HG03354 (cell line): Measurements from ENCODE around the gene ADGRG1.

Source experiments
- ATAC-seq: cut with Tn5 transposase; IDR thresholded peaks from one replicate; pipeline ENCODE4 v1.9.1; 2021; ENCODE audit warnings: mild to moderate bottlenecking; ENCODE audit not compliant: unreplicated experiment, poor library complexity, severe bottlenecking

The ADGRG1 gene

DNA sequence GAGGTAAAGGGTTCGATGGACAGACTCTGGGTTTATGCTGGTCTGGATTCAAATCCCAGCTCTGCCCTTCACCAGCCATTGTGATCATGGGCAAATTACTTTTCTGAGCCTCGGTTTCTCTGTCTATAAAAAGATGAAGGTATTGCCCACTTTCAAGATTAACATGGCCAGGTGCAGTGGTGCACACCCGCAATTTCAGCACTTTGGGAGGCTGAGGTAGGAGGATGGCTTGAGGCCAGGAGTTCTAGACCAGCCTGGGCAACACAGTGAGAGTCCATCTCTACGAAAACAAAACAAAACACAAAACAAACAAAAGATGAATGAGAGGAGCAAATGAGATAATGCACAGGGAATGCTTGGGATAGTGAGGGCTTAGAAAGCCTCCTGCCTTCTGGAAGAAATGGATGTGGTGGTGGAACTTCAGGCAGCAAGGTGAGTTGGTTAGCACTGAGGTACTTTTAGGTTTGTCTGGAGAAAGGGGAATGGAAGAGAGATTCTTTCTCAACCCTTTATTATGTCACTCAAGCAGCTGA, 48.2 kb downstream of the ADGRG1 start:
- no peak for ATAC-seq

DNA sequence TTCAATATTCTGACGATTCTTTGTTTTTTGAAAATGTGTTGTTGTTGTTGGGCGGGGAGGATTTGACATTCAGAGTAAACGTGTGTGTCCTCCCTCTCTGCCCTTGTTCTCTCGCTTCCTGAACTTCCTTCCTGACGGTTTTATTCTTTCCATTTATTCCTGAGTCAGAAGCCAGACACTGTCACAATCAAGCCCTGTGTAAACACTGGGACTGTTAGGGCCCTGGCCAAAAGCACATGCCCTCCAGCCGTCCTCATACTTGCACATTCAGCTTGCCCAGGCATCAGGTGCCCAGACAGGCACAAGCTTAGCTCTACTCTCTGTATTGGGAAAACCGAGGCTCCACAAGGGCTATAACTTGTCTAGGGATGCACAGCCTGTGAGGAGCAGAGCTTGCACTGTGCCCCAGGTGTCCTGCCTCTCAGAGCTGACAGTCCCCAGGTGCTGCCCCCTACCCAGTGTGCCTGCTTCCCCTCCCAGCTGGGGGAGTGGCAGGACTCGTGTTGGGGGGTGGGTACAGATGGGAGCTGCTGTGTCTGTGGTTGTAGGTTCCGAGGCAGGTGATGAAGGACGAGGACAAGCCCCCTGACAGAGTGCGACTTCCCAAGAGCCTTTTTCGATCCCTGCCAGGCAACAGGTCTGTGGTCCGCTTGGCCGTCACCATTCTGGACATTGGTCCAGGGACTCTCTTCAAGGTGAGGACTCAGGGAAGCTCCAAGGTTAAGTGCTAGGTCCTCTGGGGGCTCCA, 49.4 kb downstream of the ADGRG1 start:
- no peak for ATAC-seq

DNA sequence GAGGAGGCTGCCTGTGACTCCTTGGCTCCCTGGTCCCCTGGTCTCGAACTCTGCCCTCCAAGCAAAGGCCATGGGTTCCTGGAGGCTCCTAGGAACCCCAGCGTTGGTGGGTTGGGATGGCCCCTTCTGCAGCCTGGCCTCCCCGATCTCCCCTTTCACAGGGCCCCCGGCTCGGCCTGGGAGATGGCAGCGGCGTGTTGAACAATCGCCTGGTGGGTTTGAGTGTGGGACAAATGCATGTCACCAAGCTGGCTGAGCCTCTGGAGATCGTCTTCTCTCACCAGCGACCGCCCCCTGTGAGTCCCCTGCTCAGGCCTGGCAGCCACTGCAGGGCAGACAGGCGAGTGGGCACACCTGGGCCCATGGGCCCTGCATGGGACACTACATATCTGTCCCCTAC, 50.6 kb downstream of the ADGRG1 start:
- no peak for ATAC-seq

- no peak for ATAC-seq
Observed at GRCh38 chr16:57679767-57680482, 51.5 kb downstream of the ADGRG1 start.

DNA sequence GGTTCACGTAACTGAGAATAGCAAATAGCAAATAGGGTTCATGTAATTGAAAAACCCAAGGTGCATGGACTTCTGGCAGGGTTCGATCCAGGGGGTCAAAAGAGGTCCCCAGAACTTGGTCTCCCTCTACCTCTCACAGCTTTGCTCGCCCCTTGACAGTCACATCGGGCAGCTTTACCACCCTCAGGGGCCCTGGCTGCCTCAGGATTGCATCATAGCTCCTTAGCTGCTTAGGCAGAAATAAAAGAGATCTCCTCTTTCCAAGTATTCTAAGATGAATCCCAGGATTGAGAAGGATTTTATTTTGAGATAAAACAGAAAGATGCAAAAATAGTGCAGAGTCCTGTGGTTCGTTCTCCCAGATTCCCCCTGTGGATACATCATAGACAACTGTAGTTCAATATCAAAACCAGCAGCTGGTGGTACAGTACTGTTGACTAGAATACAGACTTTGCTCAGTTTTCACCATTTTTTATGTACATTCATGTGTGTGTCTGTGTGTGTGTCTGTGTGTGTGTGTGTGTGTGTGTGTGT, 52.5 kb downstream of the ADGRG1 start:
- ATAC-seq: no peak

GRCh38 chr16:57681950-57682728, 53.7 kb downstream of the ADGRG1 start:
- no peak for ATAC-seq

GRCh38 chr16:57682809-57683635, 54.6 kb downstream of the ADGRG1 start:
- ATAC-seq: no peak

DNA sequence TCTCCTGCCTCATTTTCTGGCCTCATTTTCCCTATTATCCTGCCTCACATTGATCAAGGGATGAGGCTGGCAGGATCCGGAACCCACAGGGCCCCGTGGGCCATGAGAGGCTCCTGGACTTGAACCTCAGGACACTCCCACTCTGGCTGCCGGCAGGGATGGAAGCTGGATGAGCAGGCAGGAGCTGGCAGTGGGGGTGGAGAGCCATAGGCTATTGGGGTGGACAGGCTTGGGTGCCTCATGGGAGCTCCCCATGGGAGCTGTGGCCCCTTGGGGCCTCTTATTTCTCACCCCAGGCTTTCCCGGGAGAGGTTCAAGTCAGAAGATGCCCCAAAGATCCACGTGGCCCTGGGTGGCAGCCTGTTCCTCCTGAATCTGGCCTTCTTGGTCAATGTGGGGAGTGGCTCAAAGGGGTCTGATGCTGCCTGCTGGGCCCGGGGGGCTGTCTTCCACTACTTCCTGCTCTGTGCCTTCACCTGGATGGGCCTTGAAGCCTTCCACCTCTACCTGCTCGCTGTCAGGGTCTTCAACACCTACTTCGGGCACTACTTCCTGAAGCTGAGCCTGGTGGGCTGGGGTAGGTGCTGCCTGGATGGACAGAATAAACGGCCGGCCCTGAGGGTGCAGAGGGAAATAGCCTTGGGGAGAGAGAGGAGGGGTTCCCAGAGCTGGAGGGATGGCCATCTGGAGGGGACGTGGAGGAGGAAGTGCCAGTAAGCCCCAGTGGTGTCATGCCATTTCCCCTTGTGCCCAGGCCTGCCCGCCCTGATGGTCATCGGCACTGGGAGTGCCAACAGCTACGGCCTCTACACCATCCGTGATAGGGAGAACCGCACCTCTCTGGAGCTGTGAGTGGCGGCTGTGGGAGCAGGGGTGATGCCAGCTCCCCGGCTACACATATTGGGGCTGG, 55.5 kb downstream of the ADGRG1 start:
- no peak for ATAC-seq

DNA sequence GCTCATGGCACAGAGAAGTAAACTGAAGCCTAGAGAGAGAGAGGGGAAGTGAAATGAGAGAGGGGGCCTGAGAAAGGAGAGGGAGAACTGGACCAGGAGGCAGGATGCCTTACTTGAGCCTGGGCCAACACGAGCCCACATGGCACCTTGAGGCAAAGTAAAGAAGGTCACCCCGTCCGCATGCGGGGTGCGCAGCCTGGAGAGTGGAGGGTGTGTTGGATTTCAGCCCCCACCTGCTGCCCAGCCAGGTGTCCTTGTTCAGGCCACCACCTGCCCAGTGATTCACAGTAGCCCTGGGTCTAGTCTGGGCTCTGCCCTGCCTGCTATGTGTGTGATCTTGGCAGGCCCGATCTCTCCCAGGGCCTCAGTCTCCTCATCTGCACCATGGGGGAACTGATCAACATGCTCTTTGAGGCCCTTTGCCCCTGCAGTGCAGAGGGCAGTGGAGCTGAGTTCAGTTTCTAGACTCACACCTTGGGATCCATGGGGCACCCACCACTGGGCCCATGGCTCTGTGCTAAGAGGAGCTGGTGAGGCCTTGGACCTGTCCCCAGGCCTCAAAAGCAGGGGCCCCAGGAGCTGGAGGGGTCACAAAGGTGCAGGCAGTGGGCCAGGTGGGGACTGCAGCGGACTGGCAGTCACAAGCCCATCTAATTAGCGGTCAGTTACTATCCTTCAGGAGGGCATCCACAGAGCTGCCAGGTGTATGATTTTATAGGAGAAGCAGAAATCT, 56.4 kb downstream of the ADGRG1 start:
- ATAC-seq: no peak

DNA sequence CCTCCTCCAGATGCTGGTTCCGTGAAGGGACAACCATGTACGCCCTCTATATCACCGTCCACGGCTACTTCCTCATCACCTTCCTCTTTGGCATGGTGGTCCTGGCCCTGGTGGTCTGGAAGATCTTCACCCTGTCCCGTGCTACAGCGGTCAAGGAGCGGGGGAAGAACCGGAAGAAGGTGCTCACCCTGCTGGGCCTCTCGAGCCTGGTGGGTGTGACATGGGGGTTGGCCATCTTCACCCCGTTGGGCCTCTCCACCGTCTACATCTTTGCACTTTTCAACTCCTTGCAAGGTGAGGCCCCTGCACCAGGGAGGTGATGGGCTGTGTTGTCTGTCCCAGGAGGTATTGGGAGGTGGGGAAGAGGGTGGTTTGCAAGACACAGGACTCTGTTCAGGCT, 57.2 kb downstream of the ADGRG1 start:
- ATAC-seq: no peak

DNA sequence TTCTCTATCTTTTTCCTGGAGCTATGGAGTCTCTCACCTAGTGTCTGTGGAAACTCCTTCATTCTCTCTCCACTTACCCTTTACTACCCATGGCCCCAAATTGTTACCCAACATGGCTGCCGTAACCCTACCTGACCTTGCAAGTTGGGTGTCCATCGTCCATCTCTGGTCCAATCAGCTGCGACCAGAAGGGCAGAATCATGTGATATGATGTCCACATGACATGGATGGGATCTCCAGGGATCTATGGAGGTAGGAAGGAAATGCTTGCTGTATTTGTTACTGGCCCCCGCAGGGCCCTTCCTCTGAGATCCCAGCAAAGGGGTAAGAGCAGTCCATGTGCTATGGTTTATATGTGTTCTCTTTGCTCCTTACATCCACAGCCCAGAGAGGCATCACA, 58.1 kb downstream of the ADGRG1 start:
- ATAC-seq: no peak

- no peak for ATAC-seq
Observed at GRCh38 chr16:57687363-57687929, 59.0 kb downstream of the ADGRG1 start.

DNA sequence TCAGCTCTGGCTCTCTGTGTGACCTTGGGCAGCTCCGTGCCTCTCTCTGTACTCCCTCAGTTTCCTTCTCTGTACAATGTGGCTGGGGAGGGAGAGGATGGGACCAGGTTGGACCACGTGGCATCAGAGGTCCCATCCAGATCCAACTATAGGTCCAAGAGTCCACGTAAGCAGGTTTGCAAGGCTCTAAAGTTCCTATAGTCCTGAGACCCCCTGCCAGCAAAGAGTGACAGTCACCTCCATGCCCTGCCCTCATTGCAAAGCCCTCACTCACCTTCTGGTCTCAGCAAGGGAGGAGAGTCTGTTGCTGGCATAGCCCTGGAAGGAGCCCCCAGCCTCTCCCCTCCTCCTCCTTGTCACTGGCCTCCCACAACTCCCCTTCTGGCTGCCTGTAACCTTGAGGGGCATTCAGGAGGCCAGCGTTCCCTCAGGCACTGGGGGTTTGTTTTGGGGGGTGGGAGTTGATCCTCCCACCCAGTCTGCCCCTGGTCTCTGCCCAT, 60.1 kb downstream of the ADGRG1 start:
- ATAC-seq: no peak

- no peak for ATAC-seq
Observed at GRCh38 chr16:57688987-57689761, 60.7 kb downstream of the ADGRG1 start.

GRCh38 chr16:57689762-57690558, 61.5 kb downstream of the ADGRG1 start:
- ATAC-seq: peak; percentile 72
